ENCODE measurements around the gene DHRS3. TPM values are rescaled to one million over a fixed set of nuclear protein-coding genes. Genes with fewer than 3 reads are reported as not detected.

Gene DHRS3
- total and polyA plus RNA-seq, 2 of the 13 experiments (the other 11 are each of a cell fraction or from before 2014, with no cell fraction given), result 48.5 to 90.5 TPM

DNA sequence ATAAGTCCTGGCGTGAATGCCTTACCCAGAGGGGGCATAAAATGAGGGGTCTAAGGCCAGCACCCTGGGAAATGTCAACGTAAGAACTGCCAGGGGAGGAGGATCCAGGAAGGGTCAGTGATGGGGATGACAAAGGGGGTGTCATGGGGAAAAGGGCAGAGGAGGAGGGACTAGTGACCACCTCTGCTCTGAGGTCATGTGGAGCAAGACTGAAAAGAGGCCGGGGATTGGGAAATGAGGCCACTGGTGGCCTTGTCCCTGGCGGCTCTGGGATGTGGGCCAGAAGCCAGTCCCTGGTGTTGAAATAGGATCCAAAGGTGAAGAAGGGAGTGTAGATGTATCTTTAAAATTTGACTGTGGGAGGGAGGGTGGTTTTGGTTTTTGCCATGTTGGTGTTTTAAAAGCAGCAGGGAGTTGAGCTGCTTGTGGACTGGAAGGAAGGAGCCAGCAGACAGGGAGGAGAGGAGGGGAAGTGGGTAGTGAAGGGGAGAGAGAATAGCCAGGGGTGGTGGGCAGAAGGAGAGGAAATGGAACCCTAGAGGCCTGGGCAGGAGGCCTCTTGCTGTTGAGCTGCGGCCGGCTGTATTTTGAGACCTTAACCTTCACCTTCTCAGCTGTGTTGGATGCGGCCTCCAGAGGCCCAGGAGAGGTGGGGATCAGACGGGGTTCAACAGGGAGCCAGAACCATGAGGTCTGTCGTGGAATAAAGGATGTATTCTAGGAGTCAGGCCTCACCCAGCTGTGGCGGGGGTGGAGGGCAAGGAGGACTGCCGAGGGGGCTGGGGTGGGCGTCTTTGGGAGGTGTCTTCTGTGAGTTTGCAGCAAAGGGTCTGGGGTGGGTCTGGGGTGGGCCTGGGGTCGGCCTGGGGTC, 92.5 kb downstream of the DHRS3 start (continued):
- TF ChIP-seq HINFP (CRISPR knock-in tag; IDR thresholded peaks at IDR 0.05; ENCODE audit: low read depth) (no peak; the same call in 1 of the 2 replicates), PHB2 (IDR thresholded peaks at IDR 0.05; ENCODE audit: partially characterized antibody) (no peak), PHF20 (CRISPR knock-in tag; IDR thresholded peaks at IDR 0.05) (0 out of 2 replicates have a peak, but pooled peaks have one; percentile 22), RFXANK (CRISPR knock-in tag; IDR thresholded peaks at IDR 0.05) (no peak), CBX2 (IDR thresholded peaks at IDR 0.05; ENCODE audit: low read depth, low read length) (no peak), CBX2 (CRISPR knock-in tag; IDR thresholded peaks at IDR 0.05; ENCODE audit: low read depth) (no peak), IRF9 (CRISPR knock-in tag; IDR thresholded peaks at IDR 0.05; ENCODE audit: borderline replicate concordance) (no peak), CHD4 (IDR thresholded peaks at IDR 0.05; ENCODE audit: borderline replicate concordance, low read length) (peak; percentile 92; the same call in 1 of the 2 replicates), ZFP62 (CRISPR knock-in tag; IDR thresholded peaks at IDR 0.05) (no peak), ZNF713 (CRISPR knock-in tag; IDR thresholded peaks at IDR 0.05) (no peak), ZNF446 (CRISPR knock-in tag; IDR thresholded peaks at IDR 0.05) (no peak), HNF4A (CRISPR knock-in tag; IDR thresholded peaks at IDR 0.05) (peak; percentile 95), ZFP36L1 (CRISPR knock-in tag; IDR thresholded peaks at IDR 0.05) (no peak), ZC3H13 (CRISPR knock-in tag; IDR thresholded peaks at IDR 0.05) (no peak), TBX3 (IDR thresholded peaks at IDR 0.05; ENCODE audit: borderline replicate concordance) (no peak), SCMH1 (CRISPR knock-in tag; IDR thresholded peaks at IDR 0.05; ENCODE audit: borderline replicate concordance) (no peak), FOXK2 (IDR thresholded peaks at IDR 0.05) (peak; percentile 21; the same call in 1 of the 2 replicates)
- TF ChIP-seq, protein P1, sequence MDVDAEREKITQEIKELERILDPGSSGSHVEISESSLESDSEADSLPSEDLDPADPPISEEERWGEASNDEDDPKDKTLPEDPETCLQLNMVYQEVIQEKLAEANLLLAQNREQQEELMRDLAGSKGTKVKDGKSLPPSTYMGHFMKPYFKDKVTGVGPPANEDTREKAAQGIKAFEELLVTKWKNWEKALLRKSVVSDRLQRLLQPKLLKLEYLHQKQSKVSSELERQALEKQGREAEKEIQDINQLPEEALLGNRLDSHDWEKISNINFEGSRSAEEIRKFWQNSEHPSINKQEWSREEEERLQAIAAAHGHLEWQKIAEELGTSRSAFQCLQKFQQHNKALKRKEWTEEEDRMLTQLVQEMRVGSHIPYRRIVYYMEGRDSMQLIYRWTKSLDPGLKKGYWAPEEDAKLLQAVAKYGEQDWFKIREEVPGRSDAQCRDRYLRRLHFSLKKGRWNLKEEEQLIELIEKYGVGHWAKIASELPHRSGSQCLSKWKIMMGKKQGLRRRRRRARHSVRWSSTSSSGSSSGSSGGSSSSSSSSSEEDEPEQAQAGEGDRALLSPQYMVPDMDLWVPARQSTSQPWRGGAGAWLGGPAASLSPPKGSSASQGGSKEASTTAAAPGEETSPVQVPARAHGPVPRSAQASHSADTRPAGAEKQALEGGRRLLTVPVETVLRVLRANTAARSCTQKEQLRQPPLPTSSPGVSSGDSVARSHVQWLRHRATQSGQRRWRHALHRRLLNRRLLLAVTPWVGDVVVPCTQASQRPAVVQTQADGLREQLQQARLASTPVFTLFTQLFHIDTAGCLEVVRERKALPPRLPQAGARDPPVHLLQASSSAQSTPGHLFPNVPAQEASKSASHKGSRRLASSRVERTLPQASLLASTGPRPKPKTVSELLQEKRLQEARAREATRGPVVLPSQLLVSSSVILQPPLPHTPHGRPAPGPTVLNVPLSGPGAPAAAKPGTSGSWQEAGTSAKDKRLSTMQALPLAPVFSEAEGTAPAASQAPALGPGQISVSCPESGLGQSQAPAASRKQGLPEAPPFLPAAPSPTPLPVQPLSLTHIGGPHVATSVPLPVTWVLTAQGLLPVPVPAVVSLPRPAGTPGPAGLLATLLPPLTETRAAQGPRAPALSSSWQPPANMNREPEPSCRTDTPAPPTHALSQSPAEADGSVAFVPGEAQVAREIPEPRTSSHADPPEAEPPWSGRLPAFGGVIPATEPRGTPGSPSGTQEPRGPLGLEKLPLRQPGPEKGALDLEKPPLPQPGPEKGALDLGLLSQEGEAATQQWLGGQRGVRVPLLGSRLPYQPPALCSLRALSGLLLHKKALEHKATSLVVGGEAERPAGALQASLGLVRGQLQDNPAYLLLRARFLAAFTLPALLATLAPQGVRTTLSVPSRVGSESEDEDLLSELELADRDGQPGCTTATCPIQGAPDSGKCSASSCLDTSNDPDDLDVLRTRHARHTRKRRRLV (CRISPR knock-in tag; IDR thresholded peaks at IDR 0.05), result no peak
- TF ChIP-seq, protein P2, sequence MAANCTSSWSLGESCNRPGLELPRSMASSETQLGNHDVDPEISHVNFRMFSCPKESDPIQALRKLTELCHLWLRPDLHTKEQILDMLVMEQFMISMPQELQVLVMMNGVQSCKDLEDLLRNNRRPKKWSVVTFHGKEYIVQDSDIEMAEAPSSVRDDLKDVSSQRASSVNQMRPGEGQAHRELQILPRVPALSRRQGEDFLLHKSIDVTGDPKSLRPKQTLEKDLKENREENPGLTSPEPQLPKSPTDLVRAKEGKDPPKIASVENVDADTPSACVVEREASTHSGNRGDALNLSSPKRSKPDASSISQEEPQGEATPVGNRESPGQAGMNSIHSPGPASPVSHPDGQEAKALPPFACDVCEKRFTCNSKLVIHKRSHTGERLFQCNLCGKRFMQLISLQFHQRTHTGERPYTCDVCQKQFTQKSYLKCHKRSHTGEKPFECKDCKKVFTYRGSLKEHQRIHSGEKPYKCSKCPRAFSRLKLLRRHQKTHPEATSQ (CRISPR knock-in tag; IDR thresholded peaks at IDR 0.05; ENCODE audit: borderline replicate concordance), result no peak
